Activated CD4-positive, CD25-positive, alpha-beta regulatory T cell treated with anti-CD3 and anti-CD28 coated beads, Interleukin-2, amount 50 U/mL, for 16 hours (primary cell): ENCODE data around the gene EYS.
"Not testable (repeated sequence)": the region's sequence is repeated elsewhere in the genome, so short reads cannot be mapped to it uniquely, and the experiment has no call there.

Source experiments
- DNase-seq: peaks from one replicate; pipeline ENCODE4 v3.0.0-alpha.2; 2020; ENCODE audit warnings: low read depth, low spot score

EYS gene

GRCh38 chr6:65633501-65633900, 73.5 kb downstream of the EYS start:
- no peak for DNase-seq

- no peak for DNase-seq
Observed at GRCh38 chr6:65631711-65632110, 75.3 kb downstream of the EYS start.

GRCh38 chr6:65627434-65627999, 79.5 kb downstream of the EYS start:
- not testable (repeated sequence) for DNase-seq

GRCh38 chr6:65627015-65627414, 80.0 kb downstream of the EYS start:
- DNase-seq: no peak

- no peak for DNase-seq
Observed at GRCh38 chr6:65623566-65623965, 83.5 kb downstream of the EYS start.

- DNase-seq: no peak
Observed at GRCh38 chr6:65610746-65611145, 96.3 kb downstream of the EYS start.

GRCh38 chr6:65595540-65595939, 111.5 kb downstream of the EYS start:
- no peak for DNase-seq

GRCh38 chr6:65570340-65570739, 136.7 kb downstream of the EYS start:
- no peak for DNase-seq

- no peak for DNase-seq
Observed at GRCh38 chr6:65569505-65569904, 137.5 kb downstream of the EYS start.

- not testable (repeated sequence) for DNase-seq
Observed at GRCh38 chr6:65569056-65569455, 138.0 kb downstream of the EYS start.

- DNase-seq: no peak
Observed at GRCh38 chr6:65566117-65566516, 140.9 kb downstream of the EYS start.

- DNase-seq: no peak
Observed at GRCh38 chr6:65558071-65558470, 149.0 kb downstream of the EYS start.

GRCh38 chr6:65557224-65557623, 149.8 kb downstream of the EYS start:
- no peak for DNase-seq

GRCh38 chr6:65546894-65547293, 160.1 kb downstream of the EYS start:
- DNase-seq: no peak

GRCh38 chr6:65545920-65546319, 161.1 kb downstream of the EYS start:
- no peak for DNase-seq

- DNase-seq: no peak
Observed at GRCh38 chr6:65538644-65539043, 168.4 kb downstream of the EYS start.

GRCh38 chr6:65537600-65537999, 169.4 kb downstream of the EYS start:
- DNase-seq: no peak

- DNase-seq: no peak
Observed at GRCh38 chr6:65531533-65531932, 175.5 kb downstream of the EYS start.

- no peak for DNase-seq
Observed at GRCh38 chr6:65524232-65524631, 182.8 kb downstream of the EYS start.

- no peak for DNase-seq
Observed at GRCh38 chr6:65505736-65506135, 201.3 kb downstream of the EYS start.

- no peak for DNase-seq
Observed at GRCh38 chr6:65501045-65501444, 206.0 kb downstream of the EYS start.

- not testable (repeated sequence) for DNase-seq
Observed at GRCh38 chr6:65483652-65484051, 223.4 kb downstream of the EYS start.

GRCh38 chr6:65469650-65470049, 237.4 kb downstream of the EYS start:
- no peak for DNase-seq

GRCh38 chr6:65468307-65468706, 238.7 kb downstream of the EYS start:
- no peak for DNase-seq
